NCI-H146 treated with DMSO at 0.1 percent for 48 hours (cell line): ENCODE measurements around the gene ITGA5.

Experiments used
- DNase-seq: peaks from one replicate; lab custom pipeline; 2025; ENCODE audit not compliant: unreplicated experiment; lab: John Stamatoyannopoulos, UW

ITGA5 gene

DNA sequence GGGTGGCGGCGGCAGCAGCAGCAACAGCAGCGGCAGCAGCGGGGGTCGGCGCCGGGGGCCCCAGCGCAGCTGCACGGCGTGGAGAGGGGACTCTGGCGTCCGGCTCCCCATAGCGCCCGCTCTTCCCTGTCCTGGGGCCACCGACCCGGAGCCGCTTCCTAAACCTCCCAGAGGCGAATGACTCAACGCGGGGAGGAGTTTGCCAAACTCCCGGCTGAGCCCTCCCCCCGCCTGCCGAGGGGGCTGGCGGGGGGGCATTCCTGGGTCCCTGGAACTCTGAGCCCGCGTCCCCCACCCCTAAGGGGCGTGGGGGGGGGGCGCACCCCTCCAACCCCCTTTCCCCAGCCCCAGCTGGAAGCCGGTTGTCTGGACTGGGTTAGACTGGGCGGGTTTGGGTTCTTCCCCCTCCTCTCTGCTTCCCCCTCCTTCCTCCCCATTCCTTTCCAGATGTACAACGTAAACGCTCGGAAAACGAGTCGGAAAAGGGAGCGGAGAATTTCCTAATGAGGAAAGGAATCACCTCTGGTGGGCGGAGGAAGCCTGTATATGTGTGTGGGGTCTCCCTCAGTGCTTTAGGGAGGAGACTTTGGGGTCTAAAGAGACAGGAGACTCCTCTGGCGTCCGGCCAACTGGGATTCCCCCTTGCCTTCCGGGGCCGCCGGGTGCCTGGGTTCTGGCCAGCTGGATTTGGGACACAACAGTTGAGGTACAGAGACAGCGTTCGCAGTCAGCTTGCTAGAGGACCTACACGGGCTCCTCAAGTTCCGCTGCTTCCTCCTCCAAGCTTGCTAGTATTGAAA, at the start of gene ITGA5:
TSS of gene ITGA5 (minus strand) at position 179 of the 800 bp plus-strand sequence. CDS start at position 111, 68 bp downstream.
- DNase-seq: no peak

DNA sequence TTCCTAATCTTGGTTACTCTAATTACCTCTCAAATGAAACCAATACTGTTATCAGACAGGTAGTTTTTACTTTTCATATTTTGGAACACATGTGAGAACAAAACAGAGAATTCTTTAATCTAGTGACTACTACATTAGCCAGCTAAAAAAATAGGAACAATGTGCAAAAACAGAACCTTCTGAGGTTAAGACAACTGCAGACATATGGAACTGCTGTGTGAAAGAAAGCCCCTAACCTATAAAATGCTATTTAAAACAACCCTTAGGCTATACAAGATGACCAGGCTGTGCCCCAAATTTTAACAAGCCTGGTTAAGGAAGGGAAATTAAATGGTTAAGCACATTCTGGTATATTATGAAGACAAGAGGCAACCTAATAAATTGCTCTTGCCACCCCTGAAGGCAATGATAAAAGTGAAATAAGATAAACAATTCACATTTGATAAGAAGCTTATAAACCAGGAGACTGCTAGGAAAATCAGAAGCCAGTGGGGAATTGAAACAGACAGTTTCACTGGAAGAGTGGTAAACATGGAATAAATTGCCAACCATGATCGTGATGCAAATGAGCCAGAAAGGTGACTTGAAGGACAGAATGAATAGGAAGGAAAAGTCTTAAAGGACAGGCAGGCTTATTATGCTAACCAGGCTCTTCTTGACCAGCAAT, 46.9 kb upstream of the ITGA5 start:
- DNase-seq: no peak

DNA sequence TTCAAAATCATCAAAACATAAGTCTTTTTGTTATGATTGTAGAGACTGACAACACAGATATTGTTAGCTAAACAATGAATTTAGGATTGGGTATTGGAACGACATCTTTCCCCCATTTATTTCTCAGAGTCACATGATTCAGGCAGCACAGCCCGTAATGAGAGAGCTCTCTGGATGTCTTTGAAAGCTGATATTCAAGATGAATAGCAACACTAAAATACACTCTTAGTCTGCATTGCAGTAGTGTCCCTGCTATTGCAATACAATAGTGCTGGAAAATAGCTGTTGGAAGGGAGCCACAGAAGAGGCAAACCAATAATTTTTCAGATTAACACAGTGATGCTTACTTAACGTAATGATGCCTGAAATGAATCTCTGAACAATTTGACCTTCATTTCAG, 44.4 kb upstream of the ITGA5 start:
- no peak for DNase-seq

DNA sequence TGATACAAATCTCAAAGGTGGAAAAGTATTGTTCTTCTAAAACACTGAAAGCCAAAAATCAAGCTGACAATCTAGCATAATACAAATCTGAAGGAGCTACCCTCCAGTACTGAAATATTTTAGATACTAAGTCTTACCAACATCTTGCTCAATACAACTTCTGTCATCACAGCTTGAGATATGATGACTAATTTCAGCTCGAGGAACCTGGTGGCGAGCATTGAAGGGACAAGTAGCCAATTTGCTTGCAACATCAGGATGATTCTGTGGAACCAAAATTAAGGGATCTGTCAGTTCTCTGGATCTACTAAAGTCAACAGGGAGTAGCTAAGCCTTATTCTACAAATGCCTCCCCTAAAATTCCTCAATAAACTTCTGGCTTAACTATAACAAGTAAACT, 44.0 kb upstream of the ITGA5 start:
- no peak for DNase-seq

DNA sequence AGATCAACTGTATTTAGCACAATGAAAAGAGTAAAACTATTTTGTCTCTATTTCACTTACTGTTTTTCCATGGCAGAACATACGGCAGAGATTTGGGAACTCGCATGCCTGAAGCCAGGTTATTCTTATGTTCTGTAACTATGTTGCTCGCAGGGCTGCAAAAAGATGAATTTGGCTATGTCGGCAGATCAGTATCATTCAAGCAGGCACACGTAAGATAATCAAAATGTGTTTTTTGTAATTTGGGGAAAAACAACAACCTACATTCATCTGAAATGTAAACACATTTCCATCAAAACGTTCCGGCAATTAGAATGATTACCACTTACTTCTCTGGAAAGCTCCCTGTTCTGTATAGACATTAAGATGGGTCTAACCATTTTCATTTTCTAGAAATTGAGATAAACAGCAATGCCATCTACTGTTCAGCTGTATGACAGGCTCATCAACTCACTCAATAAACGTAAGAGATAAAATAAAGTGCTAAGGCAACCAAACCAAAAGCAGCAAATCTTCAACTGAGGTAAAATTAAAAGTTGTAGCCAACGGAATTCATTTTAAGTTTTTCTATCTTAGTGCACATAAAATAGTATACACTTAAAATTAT, 41.4 kb upstream of the ITGA5 start:
- DNase-seq: no peak

DNA sequence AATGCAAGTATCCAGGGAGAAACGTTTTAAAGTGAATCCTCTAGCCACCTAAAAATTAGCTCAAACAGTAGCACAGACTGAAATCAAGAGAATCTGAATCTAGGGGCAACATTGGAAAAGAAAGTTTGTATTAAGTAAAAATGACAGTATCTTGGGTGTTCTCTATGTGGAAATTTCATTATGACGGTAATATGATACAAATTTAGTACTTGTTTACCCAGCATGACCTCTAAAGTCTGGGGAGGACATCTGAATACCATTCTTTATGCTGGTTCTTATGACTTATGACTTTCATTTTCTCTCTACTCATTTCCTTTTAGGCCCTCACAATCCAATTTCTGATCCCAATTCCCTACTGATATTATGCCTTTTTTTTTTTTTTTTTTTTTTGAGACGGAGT, 40.3 kb upstream of the ITGA5 start:
- DNase-seq: no peak

DNA sequence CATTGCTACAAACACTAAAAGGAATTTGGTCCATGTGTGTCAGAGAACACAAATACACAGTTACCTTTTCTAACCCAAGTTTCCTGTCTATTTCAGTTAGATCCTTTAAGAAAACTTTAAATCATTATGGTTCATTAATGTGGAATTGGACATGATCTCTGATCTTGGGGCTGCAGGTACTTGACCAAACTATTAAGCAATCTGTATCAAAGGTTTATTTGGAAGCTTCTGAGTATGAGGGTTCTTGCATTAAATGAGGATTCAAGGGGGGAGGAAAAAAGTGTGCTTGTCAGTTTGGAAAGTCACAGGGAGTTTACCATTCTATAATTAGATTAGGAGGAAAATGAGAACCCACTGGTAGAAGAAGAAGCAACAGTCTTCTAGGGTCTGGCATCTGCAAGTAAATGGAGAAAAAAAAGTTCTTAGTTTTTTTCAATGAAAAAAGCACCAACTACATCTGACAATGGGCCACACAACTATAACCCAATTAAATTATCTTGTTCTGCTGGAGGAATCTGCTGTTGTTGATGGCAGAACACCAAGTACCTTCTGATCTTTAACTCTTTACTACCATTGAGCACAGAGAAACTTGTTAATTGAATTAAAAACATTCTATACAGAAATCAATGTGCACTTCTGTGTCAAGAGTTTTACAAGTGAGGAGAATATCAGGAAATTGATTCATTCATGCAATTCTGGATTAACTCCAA, 36.8 kb upstream of the ITGA5 start:
- no peak for DNase-seq

DNA sequence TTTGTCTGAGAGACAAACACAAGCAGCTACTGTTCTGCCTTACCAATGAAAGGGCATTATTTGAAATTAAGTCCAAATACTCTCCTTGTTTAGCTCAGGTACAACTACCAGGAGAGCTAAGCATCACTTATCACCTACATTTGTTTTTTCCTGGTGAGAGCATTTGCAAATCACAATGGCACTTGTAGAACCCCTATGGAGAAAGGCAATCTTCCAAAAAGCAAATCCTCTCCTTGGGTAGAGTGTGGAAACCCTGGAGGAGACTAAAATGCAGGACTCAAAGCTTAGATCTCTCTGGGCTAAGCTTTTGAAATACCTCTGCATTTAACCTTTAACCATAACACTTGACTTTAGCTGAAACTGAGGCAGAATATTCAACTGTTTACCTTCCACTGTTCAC, 33.6 kb upstream of the ITGA5 start:
- no peak for DNase-seq

DNA sequence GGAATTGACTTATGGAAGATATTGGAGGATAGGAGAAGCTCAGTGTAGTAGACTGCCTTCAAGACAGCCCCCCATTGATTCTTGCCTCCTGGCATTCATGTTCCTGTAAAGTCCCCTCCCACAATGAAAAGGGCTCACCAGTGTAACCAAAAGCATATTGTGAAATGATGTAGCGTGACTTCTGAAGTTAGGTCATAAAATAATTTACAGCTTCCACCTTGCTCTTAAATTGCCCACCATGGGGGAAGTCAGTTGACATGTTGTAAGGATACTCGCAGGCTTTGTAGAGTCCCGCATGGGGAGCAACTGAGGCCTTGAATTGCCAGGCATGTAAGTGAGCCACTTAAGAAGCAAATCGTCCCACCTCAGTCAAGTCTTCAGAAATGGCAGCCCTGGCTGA, 29.3 kb upstream of the ITGA5 start:
- no peak for DNase-seq

DNA sequence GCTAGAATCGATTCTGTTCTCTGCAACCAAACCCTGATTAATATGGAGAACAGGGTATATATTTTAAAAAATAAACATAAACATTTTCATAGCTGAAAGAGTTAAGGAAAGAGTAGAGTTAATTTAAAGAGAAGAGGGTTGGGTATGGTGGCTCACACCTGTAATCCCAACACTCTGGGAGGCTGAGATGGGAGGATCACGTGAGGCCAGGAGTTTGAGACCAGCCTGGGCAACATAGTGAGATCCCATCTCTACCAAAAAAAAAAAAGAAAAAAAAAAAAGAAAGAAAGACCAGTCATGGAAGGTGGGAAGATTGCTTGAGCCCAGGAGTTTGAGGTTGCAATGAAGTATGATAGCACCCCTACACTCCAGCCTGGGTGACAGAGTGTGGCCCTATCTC, 28.9 kb upstream of the ITGA5 start:
- no peak for DNase-seq

DNA sequence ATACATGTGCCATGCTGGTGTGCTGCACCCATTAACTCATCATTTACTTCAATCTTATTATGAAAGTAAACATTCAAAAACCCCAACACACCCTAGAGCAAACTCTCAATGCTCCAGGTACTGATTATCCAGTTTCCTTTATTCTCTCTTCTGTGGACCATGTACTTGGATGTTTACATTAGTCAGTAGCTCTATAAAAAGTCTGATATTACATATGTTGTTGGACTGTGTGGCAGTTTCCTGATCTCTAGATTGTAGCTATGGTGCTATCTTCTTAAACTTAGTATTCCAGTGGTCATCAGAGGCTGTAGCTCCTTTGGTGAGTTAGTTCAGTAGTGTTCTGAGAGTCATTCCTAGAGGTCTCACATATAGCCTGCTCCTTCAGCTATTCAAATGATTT, 25.1 kb upstream of the ITGA5 start:
- DNase-seq: no peak

DNA sequence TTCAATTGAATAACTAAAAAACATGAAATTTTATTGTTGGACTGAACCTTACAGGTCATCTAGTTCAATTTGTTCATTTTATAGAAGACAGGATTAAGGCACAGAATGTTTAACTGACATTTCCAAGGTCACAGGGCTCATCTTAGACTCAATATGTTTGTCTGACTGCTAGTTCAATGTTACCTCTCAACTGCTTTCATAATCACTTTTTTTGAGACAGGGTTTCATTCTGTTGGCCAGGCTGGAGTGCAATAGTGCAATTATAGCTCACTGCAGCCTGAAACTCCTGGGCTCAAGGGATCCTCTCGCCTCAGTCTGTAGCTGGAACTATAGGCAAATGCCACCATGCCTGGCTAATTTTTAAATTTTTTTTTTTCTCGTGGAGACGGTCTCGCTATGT, 24.4 kb upstream of the ITGA5 start:
- DNase-seq: no peak

DNA sequence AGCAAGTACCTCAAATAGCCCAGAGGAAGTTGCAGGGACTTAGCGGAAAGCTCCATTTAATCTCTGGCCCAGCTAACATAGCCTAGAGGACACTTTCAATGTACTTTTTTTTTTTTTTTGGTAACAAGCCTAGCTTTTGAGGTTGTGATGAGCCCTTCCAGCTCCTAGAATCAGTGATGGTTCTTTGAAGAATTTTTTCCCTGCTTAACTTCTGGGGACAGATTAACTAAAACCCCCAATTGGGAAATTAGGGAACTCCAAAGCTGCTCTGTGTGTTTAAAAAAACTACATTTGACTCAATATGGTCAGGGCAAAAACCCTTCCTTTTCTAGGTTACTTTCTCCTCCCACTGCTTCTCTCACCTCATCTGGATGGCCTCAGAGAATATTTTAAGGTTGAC, 23.9 kb upstream of the ITGA5 start:
- DNase-seq: no peak

DNA sequence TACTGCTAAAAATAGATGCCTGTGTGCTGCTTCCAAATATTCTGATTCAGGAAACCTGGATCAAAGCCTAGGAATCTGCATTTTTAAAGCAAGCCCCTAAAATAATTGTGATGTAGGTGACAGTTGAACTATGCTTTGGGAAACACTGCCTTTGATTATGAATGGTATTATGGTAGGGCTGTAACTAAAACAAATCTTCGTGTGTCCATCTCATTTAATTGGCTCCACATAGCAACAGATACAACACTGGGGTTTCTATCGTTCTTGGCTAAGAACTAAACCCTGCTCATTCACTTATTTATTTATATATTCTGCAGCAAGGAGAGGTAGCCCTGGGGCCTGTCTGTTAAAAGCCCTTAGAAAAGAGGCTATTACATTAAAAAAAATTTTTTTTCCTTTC, 23.0 kb upstream of the ITGA5 start:
- DNase-seq: no peak

DNA sequence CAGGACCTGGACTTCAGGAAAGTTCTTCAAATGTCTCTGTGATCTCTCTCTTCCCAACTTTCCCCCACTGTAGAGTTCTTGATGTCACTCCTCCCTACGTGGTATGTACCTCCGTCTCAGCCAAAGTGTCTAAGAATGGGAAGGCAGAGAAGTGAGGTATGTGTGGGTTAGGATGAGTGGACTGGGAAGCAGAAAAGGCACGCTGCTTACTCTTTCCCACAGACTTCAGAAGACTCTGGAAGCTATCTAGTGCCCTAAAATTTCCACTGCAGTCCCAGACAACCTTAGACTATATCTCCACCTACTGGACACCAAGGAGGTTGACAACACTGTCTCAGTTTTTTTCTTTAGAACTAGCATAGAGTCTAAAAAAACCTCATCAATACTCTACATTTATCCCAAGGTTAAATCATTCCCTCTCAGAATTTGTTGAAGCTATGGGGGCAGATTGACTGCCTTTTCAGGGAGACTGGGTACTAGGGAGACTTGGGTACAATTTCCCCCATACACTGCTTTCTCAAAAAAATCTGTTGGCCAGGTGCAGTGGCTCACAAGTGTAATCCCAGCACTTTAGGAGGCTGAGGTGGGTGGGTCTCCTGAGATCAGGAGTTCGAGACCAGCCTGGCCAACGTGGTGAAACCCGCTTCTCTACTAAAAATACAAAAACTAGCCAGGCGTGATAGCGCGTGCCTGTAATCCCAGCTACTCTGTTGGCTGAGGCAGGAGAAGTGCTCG, 20.6 kb upstream of the ITGA5 start:
- DNase-seq: peak; percentile 59

DNA sequence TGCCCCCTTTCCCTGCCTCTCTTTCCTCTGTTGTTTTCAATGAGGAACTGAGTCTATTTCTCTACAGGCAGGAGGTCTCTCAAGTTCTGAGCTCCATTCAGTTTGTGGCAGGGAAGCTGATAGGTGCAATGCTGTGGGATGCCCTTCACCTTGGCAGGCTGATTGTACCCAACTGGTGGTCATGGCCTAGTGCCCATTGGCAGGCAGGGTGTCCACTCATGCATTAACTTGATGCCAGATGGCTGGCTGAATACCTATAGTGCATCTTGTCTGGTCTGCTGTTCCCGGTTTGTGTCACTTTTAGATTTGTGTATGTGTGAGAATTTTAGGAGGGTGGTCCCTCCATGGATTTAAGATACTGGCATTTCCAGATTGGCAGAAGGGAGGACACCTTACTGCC, 20.0 kb upstream of the ITGA5 start:
- DNase-seq: no peak

DNA sequence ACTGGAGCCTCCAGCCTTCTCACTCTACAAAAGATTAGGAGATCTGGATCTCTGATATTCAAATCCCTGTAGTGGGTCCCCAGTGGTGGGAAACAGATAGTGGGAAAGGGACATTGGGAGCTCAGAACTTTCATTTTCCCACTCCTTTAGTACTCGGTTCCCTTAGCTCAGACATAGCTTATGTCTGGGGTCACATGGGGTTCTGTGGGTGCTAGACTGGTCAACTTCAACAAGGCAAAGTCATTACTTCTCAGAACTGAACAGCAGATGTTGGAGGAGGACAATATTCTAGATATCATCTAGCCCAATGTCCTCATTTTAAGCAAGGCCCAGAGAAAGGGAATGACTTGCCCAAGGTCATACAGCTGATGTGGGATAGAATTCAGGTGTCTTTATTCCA, 19.5 kb upstream of the ITGA5 start:
- no peak for DNase-seq

DNA sequence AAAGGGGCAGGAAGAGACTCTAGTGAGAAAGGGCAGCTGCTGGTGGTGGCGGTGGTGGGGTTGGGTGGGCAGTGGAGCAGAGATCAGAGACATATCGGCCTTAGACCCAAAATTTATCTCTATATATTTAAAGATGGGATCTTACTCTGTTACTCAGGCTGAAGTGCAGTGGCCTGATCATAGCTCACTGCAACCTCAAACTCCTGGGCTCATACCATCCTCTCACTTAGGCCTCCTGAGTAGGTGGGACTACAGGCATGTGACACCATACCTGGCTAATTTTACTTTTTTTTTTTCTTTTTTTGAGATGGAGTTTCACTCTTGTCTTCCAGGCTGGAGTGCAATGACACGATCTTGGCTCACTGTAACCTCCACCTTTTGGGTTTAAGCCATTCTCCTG, 18.6 kb upstream of the ITGA5 start:
- no peak for DNase-seq

DNA sequence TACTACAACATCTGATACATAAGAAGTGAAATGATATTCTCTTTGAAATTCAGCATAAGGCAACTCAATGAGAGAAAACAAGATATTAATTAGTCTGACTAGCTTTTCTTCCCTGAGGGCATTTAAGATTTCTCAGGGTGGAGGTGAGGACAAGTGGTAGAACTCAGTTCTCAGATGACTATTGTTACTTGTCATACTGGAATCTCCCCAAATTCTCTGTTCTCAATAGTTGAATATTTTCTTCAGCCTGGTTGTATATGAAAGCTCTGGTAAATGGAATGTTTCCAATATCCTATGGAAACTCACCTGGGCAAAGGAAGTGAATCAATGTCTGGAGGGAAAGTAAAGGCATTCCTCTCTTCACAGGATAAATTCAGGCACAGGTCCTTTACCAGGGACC, 18.2 kb upstream of the ITGA5 start:
- no peak for DNase-seq

DNA sequence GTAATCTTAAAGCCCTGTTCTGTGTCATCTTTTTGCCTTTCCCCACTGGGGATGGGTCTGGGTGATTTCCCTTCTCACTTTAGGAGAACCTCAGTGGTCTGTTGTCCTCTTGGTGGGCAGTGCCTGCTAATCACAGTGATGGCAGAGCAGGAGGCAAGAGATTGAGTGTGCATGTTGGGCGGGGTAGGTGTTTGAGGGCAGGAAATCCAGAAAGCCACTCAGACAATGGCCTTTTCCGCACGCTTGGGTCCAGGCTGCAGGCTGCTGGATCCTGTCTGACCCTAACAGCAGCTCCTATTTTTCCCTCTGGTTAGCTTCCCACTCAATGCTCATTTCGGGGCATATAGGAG, 13.7 kb upstream of the ITGA5 start:
- no peak for DNase-seq
